Measurements from ENCODE around the gene RPS6KA4.

RPS6KA4 gene

DNA sequence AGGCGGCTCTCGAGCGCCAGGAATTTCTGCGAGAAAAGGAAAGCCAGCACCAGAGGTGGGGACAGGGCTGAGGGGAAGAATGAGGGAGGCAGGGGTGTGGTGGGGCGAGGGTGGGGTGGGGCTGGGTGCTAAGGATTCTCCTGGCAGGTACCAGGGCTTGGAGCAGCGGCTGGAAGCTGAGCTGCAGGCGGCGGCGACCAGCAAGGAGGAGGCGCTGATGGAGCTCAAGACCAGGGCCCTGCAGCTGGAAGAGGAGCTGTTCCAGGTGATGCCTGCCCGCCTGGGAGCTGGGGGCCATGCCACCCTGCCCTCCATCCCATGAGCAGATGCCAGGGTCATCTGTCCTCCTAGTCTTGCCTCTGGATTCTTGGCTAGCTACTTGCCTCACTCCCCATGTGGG is 9.6 kb upstream of the RPS6KA4 start:
- DNase-seq, result no peak

DNA sequence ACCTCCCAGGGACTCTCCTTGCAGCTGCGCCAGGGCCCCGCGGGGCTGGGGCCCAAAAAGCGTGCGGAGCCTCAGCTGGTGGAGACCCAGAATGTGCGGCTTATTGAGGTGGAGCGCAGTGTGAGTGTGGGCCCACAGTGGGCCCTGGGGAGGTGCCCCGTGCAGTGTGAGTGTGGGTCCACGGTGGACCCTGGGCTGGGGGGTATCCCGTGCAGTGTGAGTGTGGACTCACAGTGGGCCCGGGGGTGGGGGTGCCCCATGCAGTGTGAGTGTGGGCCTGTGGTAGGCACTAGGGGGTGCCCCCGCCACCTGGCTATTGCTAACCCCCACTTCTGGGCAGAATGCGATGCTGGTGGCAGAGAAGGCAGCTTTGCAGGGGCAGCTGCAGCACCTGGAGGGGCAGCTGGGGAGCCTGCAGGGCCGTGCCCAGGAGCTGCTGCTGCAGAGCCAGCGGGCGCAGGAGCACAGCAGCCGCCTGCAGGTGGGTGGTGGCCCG is 7.8 kb upstream of the RPS6KA4 start:
- DNase-seq, result no peak

- DNase-seq, result no peak
Measured at GRCh38 chr11:64352099-64352994, 6.6 kb upstream of the RPS6KA4 start.

- no peak for DNase-seq
Measured at GRCh38 chr11:64352995-64353714, 5.8 kb upstream of the RPS6KA4 start.

DNA sequence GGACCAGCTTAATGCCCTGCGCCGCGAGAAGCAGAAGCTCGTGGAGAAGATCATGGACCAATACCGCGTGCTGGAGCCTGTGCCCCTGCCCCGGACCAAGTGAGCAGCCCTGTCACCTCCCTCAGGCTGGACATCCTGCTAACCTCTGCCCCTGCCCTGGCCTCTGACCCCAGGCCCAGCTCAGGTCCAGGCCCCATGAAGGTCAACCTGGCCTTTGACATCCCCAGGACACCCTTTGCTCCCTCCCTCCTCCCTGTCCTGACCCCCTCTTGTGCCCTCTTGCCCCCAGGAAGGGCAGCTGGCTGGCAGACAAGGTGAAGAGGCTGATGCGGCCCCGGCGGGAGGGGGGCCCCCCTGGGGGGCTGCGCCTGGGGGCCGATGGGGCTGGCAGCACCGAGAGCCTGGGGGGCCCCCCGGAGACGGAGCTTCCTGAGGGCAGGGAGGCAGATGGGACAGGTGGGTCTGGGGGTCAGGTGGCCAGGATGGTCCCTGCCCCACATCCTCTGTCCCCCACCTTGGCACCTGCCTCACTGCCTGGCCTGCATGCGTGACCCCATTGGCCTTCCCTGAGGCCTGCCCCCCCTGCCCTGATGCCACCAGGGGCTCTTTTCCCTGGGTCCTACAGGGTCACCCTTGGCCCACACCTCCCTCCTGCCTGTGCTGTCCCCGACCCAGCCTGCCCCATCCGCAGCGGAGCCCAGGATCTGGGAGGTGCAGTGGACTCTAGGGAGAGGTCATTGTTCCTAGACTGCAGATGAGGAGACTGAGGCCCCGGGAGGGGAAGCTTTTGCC is 5.1 kb upstream of the RPS6KA4 start:
- DNase-seq, result no peak

DNA sequence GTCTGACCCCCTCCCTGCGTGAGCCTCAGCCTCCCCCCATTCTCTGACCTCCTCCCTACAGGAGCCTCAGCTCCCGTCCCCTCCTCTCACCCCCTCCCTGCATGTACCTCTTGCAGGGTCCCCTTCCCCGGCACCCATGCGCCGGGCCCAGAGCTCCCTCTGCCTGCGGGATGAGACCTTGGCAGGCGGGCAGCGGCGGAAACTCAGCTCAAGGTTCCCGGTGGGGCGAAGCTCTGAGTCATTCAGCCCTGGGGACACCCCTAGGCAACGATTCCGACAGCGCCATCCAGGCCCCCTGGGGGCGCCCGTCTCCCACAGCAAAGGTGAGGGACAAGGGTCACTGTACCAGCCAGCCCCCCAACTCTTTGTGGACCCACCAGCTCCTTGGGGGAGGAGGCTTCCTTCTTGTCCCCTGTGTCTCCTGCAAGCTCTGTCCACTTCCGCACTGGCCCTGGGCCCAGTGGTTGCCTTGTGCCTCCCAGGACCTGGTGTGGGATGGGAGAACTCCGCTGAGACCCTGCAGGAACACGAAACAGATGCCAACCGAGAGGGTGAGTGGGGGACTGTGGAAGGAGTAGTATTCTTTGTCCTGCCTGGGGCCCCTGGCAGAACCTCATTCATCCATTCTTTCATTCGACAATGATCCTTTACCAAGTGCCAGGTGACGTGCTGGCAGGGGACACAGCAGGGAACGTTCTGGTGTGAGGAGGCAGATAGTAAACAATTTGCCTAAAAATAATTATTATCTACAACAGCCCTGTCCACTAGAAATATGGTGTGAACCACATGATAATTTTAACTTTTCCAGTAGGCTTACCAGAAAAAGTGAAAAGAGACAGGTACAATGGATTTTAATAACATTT is 3.7 kb upstream of the RPS6KA4 start:
- peak; percentile 52 to 86 for DNase-seq

DNA sequence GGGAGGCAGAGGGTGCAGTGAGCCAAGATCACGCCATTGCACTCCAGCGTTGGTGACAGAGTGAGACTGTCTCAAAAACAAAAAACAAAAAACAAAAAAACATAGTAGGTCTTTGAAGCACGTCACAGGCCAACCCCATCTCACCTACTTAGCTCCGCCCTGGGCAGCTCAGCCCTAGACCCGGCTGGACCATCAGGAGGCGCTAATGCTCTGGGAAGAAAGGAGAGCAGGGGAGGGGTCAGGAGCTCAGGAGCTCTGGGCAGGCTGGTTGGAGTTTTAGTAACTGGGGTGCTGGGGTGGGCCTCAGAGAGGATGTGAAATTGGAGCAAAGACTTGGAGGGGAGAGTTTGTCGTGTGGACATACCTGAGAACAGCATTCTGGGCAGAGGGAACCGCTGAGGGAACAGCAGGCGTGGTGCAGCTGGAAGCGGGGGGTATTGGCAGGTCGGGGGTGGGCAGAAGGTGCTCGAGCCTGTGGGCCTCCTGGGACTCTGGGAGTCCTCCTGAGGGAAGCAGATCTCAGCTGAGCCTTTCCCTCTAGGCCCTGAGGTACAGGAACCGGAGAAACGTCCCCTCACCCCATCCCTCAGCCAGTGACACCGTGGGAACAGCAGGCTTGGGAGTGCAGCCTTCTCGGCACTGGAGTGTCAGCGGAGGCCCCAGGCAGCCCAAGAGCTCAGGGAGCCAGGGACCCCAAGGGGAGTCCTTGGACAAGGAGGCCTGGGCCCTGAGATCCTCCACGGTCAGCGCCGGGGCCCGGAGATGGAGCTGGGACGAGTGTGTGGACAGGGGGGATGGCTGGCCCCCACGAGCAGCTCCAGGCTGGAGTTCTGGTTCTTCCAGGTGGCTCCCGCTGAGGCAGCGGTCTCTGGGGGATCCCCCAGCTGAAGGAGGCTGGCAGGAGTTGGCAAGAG is 2.2 kb upstream of the RPS6KA4 start:
- DNase-seq, result no peak

DNA sequence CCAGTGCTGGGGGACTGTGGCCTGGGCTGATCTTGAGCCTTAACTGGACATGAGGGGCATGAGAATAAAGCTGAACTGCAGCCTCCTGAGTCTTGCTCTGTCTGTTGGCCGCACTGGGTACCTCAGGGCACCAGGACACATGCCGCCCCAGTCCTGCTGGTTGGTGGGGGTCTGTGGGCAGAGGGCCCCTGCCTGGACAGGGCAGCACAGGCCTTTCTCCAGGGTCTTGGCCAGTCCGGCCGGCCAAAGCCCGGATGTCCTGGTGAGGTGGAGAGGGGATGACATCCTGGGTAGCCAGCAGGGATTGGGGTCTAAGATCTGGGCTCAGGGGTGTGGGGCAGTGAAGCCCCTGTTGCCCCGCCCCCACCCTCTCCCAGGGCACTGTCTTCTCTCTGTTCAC is 1.5 kb upstream of the RPS6KA4 start:
- DNase-seq, result no peak

GRCh38 chr11:64357904-64358535 is 942 bp upstream of the RPS6KA4 start:
- no peak for DNase-seq

GRCh38 chr11:64358536-64358906 is 441 bp upstream of the RPS6KA4 start:
- no peak for DNase-seq

DNA sequence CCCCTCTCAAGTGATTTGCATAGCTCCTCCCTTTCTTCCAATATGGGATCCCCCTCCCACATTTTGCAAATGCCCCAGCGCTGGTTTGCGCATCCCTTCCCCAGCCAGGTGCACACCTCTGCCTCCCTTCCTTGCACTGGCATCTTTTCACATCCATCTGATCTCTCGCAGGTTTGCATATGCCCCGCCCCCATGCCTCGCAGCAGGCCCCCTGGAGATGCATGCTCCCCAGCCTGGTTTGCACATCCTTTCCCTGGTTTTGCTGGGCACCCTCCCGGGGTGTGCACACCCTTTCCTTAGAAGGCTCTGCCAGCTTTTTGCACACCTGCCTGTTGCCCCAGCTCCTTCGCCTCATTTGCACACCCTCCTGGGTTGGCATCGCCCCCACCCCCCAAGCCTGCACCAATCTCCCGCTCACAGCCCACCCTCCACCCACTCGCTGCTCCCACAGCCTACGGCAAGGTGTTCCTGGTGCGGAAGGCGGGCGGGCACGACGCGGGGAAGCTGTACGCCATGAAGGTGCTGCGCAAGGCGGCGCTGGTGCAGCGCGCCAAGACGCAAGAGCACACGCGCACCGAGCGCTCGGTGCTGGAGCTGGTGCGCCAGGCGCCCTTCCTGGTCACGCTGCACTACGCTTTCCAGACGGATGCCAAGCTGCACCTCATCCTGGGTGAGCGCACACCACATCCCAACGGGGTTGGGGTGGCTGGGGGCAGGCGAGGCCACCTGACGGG is 917 bp downstream of the RPS6KA4 start:
- no peak for DNase-seq

- no peak for DNase-seq
Measured at GRCh38 chr11:64360448-64360921, 1.5 kb downstream of the RPS6KA4 start.

DNA sequence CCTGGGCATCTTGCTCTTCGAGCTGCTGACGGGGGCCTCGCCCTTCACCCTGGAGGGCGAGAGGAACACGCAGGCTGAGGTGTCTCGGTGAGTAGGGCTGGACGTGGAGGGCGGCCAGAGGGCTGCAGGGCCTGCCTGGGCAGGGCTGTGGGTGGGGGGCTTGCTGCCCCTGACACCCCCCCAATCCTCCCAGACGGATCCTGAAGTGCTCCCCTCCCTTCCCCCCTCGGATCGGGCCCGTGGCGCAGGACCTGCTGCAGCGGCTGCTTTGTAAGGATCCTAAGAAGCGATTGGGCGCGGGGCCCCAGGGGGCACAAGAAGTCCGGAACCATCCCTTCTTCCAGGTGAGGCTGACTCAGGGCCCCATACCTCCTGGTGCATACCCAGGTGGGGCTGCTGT is 2.7 kb downstream of the RPS6KA4 start:
- DNase-seq, result no peak

DNA sequence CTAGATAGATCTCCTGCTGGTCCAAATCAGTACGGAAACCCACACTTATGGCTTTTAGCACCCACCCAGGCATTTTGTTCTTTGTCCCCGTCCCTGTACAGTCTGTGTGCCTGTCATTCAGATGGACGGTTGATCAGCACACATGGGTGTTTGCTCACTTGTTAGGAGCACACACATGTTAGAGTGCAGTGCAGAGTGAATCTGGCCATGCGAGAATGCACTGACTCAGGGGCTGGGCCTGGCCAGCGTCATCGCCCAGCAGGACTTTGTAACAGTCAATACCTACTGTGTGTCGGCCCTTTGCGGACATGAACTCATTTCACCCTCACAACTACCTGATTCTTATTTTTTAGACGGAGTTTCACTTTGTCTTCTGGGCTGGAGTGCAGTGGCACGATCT is 3.4 kb downstream of the RPS6KA4 start:
- DNase-seq, result no peak

DNA sequence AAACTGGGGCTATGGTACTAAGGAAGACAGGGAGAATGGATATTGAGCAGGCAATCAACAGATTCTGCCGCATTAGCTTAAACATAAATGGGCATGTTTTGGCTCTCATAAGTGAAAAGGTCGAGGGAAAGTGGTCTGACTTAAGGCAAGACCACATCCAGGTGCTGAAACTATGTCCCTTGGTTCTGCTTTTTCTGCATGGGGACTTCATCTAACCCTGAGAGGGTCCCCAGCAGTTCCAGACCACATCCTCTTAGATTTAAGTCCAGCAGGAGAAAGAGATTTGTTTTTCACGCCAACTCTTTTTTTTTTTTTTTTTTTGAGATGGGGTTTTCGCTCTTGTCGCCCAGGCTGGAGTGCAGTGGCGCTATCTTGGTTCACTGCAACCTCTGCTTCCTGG is 5.5 kb downstream of the RPS6KA4 start:
- DNase-seq, result no peak

GRCh38 chr11:64364911-64365310 is 5.9 kb downstream of the RPS6KA4 start:
- DNase-seq, result no peak

DNA sequence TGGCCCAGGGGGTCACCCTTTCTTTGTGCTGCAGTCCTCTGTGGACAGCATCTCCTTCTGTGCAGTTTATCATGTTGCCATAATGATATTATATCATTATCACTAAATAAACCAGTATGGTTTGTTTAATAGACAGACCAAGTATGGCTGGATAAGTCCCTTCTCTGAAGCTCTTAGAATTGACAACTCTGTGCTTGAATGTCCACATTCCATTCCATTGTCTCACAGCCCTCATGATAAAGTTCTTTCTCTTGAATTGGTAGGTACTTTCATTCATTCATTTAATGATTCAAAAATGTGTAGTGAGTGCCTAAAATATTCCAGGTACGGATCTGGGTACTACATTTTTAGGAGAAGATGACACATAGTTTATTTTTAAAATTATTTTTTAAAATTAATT is 7.8 kb downstream of the RPS6KA4 start:
- no peak for DNase-seq

- DNase-seq, result no peak
Measured at GRCh38 chr11:64367931-64368672, 9.1 kb downstream of the RPS6KA4 start.

DNA sequence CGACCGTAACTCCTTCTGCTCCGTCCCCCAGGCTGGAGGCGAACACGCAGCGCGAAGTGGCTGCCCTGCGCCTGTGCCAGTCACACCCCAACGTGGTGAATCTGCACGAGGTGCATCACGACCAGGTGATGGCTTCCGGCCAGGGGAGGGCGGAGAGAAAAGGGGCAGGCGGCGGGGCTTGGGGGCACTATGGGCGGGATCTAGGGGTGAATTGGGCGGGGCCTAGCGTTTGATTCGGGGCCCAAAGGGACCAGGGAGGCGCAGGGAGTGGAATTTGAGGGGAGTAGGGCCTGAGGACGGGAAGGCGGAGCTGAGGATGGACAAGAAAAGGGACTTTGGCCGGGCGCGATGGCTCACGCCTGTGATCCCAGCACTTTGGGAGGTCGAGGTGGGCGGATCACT is 9.7 kb downstream of the RPS6KA4 start:
- DNase-seq, result no peak
